Osteocyte (in vitro differentiated cells): ENCODE measurements around the gene ATP6AP1. TPM values are rescaled to one million over a fixed set of nuclear protein-coding genes. Genes with fewer than 3 reads are reported as not detected.

Source experiments
- DNase-seq: peaks from one replicate; pipeline ENCODE4 v3.0.0; 2021; ENCODE audit warnings: mixed read lengths; ENCODE audit not compliant: unreplicated experiment; ENCODE audit errors: extremely low spot score
- H3K27ac Mint-ChIP-seq: one replicate; pipeline ENCODE4 v1.8.0; 2021; ENCODE audit warnings: mild to moderate bottlenecking, mixed read lengths; ENCODE audit not compliant: unreplicated experiment
- H3K27me3 Mint-ChIP-seq: one replicate; pipeline ENCODE4 v1.8.0; 2021; ENCODE audit warnings: mixed read lengths; ENCODE audit not compliant: unreplicated experiment
- H3K36me3 Mint-ChIP-seq: one replicate; pipeline ENCODE4 v1.8.0; 2021; ENCODE audit warnings: mixed read lengths; ENCODE audit not compliant: unreplicated experiment
- H3K4me1 Mint-ChIP-seq: one replicate; pipeline ENCODE4 v1.8.0; 2021; ENCODE audit warnings: mixed read lengths; ENCODE audit not compliant: unreplicated experiment
- H3K4me3 Mint-ChIP-seq: one replicate; pipeline ENCODE4 v1.8.0; 2021; ENCODE audit warnings: mild to moderate bottlenecking, moderate library complexity, mixed read lengths; ENCODE audit not compliant: unreplicated experiment
- H3K9me3 Mint-ChIP-seq: one replicate; pipeline ENCODE4 v1.8.0; 2021; ENCODE audit warnings: mixed read lengths; ENCODE audit not compliant: unreplicated experiment
- CTCF ChIP-seq: fragments of 200-600 bp; sonication (generic); IDR thresholded peaks from 2 replicates; pipeline ENCODE4 v1.5.0; 2021; ENCODE audit warnings: antibody characterized with exemption, mild to moderate bottlenecking, moderate library complexity
- long read RNA-seq: library from polyadenylated mRNA; unstranded; transcript quantifications from one replicate; pipeline ENCODE4 v2.0.0, GENCODE V29; 2021
- total RNA-seq: library from RNA; stranded (reverse); gene quantifications from 2 replicates; pipeline ENCODE4 v1.2.1, GENCODE V29; 2021

The ATP6AP1 gene
- 144 and 153 TPM in 2 replicates for total RNA-seq
- long read RNA-seq, transcript ATP6AP1-209 (9 exons, 2,079 nt): minor isoform, 6 of 350 reads
- long read RNA-seq, transcript ATP6AP1-201 (10 exons, 2,099 nt): major isoform, 313 of 350 reads
- long read RNA-seq, partial matches to known transcripts: 28 of 350 reads
- long read RNA-seq, other reads (novel, unspliced or antisense): 3 of 350 reads

DNA sequence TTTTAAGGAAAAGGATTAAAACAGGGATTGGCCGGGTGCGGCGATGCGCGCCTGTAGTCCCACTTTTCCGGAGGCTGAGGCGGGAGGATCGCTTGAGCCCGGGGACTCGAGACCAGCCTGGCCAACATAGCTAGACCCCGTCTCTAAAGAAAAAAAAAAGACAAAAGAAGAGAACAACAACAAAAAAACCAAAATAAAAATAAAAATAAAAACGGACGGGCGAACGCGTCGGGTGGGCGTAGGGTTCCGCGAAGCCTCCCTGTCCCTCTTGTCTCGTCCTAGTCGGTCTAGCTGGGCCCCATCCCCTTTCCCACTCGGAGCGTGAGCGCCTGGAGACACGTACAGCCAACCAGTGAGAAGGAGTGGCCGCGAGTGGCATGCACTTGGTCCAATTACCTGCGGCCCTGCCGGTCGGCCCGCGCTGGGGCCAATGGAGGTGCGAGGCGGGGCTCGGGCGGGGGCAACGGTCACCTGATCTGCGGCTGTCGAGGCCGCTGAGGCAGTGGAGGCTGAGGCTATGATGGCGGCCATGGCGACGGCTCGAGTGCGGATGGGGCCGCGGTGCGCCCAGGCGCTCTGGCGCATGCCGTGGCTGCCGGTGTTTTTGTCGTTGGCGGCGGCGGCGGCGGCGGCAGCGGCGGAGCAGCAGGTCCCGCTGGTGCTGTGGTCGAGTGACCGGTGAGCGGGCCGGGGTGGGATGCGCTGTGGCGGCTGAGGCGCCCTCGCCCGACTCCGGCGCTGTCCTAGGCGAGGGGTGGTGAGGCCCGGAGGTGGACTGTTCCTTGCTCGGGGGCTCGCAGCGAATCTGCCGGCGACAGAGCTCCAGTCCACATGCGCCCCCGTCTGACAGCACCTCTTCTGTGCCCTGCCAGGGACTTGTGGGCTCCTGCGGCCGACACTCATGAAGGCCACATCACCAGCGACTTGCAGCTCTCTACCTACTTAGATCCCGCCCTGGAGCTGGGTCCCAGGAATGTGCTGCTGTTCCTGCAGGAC is at the start of gene ATP6AP1:
Gene ATP6AP1, plus strand, starts transcription at position 502 of the 996 bp plus-strand sequence. Its CDS starts 16 bp downstream, at position 518.
- Mint-ChIP-seq H3K4me1 (peaks cover 20% of the 10 kb centered on the region), H3K9me3 (peaks cover 4% of the 10 kb centered on the region), H3K4me3 (peak within 1 kb of the TSS; percentile 75), H3K36me3 (no peaks in the 10 kb centered on the region), H3K27ac (peak within 1 kb of the TSS; percentile 76), H3K27me3 (no peaks in the 10 kb centered on the region)
- DNase-seq: peak; percentile 97
- TF ChIP-seq CTCF: no peak

DNA sequence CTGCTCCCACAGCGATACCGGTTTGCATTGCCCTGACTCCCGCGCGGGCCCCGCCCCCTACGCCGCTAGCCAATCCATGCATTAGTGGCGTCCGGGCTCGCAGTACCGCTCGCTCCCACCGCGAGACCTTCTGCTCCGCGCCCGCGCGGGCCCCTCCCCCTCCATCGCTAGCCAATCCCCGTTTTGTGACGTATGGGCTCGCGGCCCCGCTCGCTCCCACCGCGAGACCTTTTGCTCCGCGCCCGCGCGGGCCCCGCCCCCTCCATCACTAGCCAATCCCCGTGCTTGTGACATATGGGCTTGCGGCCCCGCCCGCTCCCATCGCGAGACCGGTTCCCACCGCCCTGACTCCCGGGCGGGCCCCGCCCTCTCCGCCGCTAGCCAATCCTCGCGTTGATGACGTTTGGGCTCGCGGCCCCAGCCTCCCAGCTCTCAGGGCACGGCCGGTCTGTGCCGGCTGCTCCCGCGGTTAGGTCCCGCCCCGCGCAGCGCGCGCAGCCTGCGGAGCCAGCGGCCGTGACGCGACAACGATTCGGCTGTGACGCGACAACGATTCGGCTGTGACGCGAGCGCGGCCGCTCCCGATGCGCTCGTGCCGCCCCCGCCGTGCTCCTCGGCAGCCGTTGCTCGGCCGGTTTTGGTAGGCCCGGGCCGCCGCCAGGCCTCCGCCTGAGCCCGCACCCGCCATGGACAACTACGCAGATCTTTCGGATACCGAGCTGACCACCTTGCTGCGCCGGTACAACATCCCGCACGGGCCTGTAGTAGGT is 49.5 kb upstream of the ATP6AP1 start, which contains the start of gene EMD:
Gene EMD, plus strand, starts transcription at position 497 of the 770 bp plus-strand sequence. Its CDS starts 190 bp downstream, at position 687.
- Mint-ChIP-seq H3K36me3 (no peaks in the 10 kb centered on the region), H3K4me1 (peaks cover 13% of the 10 kb centered on the region), H3K27ac (peak within 1 kb of the TSS; percentile 91), H3K4me3 (peak within 1 kb of the TSS; percentile 78), H3K9me3 (no peaks in the 10 kb centered on the region), H3K27me3 (no peaks in the 10 kb centered on the region)
- no peak for TF ChIP-seq CTCF
- peak; percentile 99 for DNase-seq

- Mint-ChIP-seq H3K4me3 (peak overlapping the region; percentile 78), H3K27me3 (no peaks in the 10 kb centered on the region), H3K4me1 (peaks cover 15% of the 10 kb centered on the region), H3K27ac (peak overlapping the region; percentile 91), H3K36me3 (no peaks in the 10 kb centered on the region), H3K9me3 (no peaks in the 10 kb centered on the region)
- no peak for DNase-seq
- TF ChIP-seq CTCF: no peak
Observed at GRCh38 chrX:154379569-154379951, 48.9 kb upstream of the ATP6AP1 start.

DNA sequence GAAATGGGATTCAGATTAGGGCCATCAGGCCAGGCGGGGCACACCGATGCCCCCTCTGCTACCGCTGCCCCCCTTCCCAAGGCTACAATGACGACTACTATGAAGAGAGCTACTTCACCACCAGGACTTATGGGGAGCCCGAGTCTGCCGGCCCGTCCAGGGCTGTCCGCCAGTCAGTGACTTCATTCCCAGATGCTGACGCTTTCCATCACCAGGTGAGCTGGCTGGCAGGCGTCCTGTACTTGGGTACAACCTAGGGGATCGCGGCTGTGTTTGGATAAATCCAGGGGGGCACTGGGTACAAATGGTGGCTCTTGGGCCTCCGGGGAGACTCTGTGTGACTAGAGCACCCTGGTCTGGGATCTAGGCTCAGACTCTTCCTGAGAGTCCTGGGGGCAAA is 48.3 kb upstream of the ATP6AP1 start:
- peak overlapping the region; percentile 78 for H3K4me3 Mint-ChIP-seq
- no peaks in the 10 kb centered on the region for H3K36me3 Mint-ChIP-seq
- H3K9me3 Mint-ChIP-seq: no peaks in the 10 kb centered on the region
- no peak for TF ChIP-seq CTCF
- H3K27ac Mint-ChIP-seq: peak overlapping the region; percentile 91
- peaks cover 13% of the 10 kb centered on the region for H3K4me1 Mint-ChIP-seq
- no peaks in the 10 kb centered on the region for H3K27me3 Mint-ChIP-seq
- DNase-seq: no peak
